NCI-H146 treated with DMSO at 0.1 percent for 48 hours (cell line): Measurements from ENCODE around the gene LXN.
"Not testable (repeated sequence)": the region's sequence is repeated elsewhere in the genome, so short reads cannot be mapped to it uniquely, and the experiment has no call there.

Experiments used
- DNase-seq: peaks from one replicate; lab custom pipeline; 2025; ENCODE audit not compliant: unreplicated experiment; lab: John Stamatoyannopoulos, UW

Gene LXN, protein sequence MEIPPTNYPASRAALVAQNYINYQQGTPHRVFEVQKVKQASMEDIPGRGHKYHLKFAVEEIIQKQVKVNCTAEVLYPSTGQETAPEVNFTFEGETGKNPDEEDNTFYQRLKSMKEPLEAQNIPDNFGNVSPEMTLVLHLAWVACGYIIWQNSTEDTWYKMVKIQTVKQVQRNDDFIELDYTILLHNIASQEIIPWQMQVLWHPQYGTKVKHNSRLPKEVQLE

DNA sequence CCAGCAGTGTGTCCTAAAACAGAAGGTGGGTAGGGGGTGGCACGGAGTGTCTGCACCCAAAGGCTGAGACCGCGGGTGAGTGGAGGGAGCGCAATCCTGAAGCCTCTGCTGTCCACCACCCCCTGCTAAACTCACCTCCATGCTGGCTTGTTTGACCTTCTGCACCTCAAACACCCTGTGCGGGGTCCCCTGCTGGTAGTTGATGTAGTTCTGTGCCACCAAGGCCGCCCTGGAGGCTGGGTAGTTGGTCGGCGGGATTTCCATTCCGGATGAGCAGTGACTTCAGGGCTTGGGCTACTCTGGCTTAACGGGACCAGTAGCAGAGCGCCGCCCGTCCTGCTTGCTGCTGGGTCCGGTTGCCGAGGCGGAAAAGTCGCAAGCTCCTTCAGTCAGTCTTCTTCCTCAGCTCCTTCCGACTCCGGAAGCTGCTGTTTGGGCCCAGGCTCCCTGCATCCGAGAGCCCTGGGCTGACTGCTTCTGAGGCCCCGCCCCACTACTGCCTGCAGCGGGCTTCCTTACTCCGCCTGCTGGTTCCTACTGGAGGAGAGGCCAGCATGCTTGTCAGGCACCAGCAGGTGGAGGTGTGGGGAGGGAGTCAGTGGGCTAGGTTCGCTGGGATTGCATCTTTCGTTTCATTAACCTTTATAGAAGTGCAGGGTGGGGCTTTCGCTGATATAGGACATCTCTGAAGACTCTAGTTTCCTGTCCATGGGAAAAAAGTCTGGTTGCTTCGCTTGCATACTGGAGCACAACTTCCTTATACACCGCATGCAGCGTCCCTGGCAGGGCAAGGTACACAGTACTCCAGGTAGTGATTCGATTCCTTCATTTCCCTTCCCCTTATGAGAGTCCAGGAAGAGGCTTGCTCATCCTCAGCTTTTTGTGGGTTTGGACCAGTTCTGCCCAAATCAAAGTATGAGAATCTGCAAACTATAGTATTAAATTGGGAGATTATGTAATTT lies at the start of gene LXN:
TSS of gene LXN (minus strand) at position 434 of the 962 bp plus-strand sequence. CDS start at position 264, 170 bp downstream.
- DNase-seq, result peak; percentile 52

DNA sequence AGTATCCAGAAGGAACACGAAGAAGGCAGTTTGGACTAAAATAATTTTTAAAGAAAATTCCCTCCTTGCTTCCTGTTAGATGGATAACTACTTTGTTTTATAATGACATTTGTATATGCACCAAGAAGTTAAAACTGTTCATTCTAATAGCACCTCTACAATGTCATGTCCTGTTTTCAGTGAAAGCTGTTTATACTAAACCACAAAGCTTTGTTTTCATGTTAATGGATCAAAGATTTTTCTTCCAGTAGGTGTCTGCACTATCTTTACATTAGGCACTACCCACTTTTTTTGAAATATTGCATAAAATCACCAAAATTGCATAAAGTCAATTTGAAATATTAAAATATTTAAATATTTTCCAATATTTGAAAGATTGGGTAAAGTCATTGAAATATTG lies 49.7 kb upstream of the LXN start:
- DNase-seq, result no peak

DNA sequence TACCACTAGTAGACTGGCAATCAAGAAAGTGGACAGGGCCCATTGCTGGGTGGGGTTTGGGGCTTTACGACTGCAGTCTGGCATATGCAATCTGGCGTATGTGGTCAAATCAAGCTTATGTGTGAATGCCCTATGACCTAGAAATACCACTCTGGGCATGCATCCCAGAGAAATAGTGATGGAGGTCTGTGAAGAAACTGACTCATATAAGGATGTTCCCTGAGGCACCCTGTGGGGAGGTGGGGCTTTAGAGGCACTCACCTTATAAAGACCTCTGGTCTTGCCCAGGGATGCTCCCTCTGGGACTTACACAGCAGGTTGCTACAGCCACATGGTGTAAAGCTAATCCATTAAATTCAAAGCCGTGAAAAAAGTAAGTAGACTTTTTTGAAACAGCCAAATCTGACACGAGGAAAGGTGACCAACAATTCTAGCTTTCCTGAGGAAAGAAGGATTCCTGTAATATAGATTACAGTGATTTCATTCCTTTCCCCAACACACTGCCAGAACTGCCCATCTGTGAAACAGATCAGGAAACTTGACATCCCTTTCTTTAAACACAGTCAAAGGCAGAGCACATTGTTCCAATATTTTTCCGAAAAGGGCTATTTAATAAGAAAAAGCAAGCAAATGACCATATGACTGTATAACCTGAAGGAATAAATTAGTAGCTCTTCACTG lies 46.2 kb upstream of the LXN start:
- no peak for DNase-seq

DNA sequence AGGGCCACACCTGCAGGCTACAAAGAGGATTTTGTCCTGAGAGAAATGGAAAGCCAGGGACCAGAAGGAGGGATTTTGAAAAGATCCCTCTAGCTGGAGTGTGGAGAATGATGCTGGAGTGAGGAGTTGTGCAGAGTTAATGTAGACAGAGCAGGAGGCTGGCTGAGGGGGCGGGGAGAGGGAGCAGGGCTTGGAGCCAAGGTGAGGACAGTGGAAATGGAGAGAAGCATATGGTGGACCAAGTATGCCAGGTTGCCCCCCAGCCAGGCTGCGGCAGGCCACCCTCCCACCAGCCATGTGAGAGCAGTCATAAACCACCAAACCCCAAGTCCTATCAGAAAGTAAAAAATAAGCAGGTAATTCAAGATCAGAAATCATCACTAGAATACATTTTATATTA lies 45.1 kb upstream of the LXN start:
- no peak for DNase-seq

DNA sequence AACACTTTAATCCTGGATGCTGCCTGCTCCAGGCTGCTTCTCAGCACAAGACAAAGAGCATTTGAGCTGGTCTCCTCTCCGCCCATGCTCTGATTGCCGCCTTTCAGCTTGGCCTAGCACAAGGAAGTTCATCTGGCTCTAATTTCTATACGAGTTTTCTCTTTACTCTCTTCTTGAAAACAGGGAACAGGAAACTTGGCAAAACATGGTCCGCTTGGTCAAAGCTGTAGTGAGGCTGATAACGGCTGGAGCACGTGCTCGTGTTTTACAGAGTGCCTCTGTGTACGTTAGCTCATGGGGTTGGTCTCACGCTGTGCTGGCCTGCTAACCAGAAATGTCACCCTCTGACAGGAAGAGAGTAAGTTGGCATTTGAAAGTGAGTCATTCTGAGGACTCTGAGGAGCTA lies 40.6 kb upstream of the LXN start:
- DNase-seq, result no peak

DNA sequence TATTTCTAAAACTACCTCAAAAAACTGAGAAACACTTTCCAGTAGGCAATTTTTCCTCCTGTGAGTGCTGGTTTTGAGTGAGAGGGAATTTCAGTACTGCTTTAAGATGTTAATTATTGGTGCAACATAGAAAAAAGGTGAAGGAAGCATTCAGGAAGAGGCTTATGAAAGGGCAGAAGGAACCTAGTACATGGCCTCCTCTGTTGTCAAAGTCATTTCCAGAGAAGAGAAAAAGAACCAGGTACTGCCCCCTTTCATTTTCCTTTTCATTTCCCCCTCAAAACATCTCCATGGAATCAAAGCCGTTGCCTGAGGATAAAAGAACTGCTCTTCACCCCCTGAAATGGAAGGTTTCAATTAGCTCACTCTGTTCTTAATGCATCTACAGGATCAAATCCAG lies 40.0 kb upstream of the LXN start:
- no peak for DNase-seq

DNA sequence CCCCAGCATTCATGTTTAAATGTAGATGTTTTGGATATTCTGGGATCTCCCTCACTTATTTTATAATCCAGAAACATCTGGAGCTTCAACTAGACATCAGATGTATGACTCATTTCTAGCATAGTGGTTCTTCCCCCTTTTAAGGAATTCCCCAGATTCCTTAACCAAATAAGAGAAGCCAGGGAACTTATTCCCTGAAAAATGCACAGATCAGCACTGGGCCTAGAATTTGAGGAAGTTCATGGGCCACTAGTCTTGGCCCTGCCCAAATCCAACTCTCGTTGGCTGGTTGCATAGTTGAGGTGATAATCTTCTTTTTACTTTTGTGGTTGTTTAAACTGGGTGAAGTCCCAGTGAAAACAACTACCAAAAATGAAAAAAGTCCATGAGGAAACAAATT lies 39.4 kb upstream of the LXN start:
- DNase-seq, result no peak

DNA sequence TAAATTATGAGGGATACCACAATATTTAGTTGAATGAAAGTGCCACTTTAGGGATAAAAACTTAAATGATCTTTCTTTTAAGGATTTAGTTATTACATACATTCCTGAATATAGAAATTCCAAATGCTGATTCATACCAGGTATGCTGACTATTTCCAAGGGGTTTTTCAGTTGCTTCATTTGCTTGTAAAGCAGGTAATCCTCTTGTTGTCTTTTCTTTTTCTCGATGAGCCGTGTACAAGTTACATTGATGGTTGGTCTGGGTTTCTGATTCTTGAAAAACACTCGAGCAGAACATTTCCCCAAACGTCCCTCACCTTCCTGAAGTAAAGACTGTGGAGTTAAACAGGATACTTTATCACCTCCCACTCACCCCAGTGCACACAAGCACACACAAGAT lies 38.2 kb upstream of the LXN start:
- DNase-seq, result no peak

DNA sequence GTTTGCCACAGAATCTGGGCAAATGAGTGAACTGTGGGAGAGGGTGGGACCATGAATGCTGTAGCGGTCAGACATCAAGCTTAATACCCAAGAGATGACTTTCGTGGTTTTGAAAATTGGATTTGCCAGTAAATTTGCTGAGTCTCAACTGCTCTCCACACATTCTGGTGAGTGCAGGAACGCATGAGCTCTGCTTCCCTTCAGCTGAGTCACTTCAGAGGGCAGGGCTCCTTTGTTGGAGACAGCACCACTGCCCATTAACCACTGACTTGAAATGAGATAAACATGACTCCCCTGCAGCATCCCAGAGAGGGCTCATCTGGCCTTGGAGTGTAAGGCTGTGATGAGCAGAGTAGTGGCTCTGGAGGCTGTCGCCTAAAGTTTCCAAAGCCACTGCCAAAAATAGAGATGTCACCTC lies 37.2 kb upstream of the LXN start:
- DNase-seq, result no peak

DNA sequence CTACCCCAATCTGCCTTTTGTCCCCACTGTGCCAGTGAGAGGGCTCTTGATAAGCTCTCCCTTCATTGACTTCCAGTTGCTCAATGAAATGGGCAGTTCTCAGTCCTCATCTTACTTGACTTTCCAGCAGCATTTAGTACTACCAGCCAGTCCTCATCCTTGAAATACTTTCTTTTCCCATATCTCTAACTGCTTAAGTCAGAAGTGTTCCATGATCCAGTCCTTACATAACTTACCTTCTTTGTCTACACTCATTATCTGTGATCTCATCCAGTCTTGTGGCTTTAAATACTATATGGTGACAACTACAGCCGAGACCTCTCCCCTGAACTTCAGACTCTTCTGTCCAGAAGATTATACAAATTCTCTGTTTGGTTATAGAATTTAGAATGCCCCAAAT lies 31.1 kb upstream of the LXN start:
- no peak for DNase-seq

DNA sequence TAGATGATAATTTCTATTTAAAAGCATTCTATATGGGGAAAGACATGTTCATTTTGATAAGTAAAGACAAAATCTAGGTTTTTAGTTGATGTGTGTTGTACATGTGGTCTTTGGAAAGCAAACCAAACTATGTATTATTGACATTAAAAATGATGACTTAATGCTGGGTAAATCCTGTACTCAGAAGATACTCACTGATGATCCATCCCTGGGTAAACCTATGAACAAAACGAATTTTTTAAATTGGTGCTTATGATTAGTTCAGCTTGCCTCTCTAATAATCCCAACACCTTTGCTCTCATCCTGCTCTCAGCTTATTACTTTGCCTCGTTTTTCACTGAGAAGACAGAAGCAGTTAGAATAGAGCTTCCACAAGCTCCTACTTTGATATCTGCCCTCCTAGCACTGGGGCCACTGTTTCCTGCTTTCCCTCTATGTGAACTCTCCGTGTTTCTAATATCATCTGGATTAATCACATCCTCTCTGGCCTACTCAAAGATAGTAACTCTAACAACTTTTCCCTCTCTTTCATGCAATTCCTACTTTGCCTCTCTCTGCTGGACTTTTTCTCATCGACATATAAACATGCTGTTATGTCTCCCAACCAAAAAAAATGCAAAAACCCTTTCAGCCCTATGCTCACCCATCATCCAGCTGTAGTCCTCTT lies 30.5 kb upstream of the LXN start:
- DNase-seq, result no peak

DNA sequence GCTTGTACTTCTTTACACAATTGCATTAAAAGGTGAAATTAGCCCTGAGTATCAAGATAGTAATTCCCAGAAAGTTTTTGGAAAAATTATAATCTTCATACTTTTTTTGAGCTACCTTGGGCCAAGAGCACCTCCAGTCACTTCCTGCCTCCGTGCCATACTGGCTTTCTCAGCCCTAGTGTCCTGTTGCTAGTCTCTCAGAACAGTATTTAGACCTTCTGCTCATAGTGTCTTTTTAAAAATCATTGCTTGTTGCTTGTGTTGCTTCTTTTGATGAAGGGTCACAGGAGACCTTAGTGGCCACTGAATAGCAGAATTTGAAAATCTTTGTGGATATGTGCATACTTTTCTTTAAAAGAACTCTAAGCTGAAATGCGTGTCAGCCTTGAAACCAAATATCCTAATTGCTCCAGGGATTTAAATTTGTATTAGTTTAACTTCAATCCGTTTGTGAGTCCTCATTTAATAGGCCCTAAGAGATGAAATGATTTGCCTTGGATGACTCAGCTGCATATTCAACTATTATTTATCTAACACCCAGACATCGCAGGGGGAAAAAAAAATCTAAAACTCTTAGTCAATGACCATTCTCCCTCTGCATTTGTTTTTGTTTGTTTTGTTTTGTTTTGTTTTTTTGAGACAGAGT lies 29.1 kb upstream of the LXN start:
- no peak for DNase-seq

DNA sequence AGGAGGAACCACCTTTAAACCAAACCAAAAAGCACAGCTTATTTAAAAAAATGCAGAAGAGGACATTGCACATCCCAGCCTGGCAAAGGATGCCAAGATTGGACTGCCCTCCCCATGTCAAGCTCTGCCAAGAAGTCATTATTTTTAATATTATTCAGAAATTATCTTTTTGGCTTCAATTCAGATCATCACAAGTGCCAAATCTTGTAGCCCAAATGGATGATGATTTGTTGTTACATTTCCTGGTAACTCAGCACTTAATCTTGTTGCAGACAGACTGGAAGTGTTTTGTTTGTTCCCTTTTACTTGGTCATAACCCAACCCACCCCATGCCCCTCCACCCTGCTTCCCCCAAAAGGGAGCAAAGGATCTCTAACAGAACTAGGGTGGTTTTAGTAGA lies 28.1 kb upstream of the LXN start:
- DNase-seq, result no peak

DNA sequence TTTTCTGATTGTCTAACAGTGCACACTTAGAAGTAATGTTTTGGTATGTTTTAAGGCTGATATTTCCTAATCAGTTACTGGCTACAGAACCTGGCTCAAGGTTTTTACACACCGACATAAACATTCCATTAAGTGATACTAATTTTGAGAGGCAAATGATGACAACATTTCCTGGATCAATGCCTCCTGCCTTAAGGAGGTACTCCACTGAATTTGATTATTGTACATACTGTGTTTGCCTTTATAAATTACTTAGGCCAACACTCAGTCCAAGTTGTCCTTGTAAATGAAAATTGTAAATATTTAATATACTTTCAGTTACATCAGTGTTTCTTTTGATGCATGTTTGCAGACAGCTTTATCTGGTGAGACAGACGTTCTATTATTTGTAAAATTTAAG lies 24.2 kb upstream of the LXN start:
- DNase-seq, result no peak

DNA sequence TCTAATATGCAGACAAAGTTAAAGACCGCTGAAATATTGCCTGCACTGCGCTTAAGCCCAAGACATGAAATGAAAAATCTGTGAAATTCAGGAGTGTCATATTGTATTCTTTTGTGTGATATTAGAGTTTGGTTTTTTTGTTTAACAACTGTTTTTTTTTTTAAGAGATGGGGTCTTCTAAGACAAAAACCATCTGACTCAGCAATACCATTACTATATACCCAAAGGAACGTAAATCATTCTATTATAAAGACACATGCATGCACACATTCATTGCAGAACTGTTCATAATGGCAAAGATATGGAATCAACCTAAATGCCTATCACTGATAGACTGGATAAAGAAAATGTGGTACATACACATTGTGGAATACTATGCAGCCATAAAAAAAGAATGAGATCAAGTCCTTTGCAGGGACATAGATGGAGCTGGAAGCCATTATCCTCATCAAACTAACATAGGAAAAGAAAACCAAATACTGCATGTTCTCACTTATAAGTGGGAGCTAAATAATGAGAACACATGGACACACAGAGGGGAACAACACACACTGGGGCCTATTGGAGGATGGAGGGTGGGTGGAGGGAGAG lies 21.5 kb upstream of the LXN start:
- DNase-seq, result not testable (repeated sequence)

DNA sequence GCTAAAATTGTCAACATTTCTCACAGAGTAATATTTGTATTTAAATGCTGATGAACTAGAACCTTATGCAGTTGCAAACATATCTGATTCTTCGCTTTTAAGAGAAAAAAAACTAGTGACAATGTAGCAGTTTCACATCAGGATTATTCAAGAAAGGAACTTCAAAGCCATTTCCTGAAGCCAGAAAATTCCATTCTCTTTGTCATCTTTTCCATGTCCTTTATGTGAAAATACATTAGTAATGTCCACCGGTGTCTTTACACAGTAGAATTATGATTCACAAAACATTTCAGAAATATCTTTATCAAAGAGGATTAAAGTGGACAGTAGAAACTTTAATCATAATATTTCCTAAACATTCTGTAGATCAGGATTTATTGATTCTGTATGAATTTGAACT lies 12.7 kb upstream of the LXN start:
- DNase-seq, result no peak

DNA sequence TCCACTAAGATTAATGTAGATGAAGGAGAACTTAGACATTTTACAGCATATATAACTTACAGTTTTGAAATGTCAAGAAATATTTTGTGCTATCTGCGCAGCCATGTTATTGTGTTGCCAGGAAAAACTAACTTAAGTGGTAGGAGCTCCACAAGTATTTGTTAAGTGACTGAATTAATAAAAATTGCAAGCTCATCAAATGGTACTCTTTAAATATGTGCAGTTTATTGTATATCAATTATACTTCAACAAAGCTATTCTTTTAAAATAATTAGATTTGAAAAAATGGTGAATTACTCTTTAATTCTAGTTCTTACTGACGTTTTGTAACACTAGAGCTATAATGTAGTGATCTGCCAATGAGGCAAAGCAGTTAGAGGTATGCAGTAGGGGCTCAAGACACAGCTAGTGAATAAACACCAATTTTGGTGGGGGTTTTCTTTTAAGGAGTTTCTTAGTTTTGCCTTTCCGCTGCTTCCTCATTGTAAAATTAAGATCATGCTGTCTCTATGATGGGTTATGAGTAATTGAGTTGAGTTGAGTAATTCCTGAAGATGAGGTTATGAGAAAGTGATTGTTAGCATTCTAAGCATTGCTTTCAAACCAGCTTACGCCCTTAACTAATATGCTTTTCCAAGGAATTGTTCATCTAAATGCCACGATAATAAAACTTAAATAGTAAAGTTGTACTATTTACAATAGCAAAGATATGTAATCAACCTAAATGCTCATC lies 10.9 kb upstream of the LXN start:
- DNase-seq, result no peak

DNA sequence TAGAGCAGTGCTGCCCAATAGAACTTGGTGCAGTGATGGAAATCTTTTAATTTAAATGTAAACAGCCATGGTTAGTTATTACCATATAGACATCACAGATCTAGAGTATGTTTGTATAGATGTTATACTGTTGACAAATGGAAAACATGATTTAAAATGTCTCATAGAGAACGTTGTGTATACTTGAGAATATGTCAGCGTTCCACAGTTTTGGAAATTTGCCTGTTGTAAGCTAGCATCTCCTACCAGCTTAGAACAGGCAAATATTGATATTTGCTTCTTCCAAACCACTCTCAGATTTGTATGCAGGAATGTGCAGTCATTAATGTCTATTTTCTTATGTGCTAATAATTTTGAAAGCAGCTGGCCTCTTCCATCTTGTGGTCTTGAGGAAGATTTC lies 8.4 kb upstream of the LXN start:
- DNase-seq, result no peak

DNA sequence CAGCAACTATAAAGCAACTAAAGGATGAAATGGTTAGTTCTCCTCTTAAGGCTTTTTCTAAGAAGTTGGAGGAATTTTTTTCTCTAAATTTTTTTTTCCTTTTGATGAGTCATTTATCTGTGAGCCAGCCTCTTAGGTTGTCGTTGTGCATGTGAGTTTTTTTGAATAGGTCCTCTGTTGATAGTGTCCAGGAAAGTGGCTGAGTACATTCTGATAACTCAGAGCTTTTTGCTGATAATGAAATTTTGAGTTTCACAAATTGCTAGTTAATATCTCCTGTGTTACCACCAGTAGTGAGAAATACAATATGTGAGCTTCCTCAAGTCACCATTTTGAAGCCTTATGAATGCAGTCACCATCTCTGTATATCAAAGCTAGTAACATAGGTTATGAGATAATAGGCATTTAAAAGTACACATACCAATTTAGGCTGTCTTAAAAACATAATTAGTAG lies 7.1 kb upstream of the LXN start:
- DNase-seq, result no peak

DNA sequence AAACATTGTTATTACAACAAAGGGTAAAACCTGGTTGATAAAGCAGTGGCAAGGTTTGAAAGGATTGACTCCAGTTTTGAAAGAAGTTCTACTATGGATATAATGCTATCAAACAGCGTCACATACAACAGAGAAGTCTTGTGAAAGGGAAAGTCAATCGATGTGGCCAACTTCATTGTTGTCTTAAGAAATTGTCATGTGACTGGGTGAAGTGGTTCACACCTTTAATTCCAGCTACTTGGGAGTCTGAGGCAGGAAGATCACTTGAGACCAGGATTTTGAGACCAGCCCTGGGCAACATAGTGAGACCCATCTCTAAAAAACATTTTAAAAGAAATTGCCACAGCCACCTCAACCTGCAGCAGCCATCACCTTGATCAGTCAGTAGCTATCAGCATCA lies 6.2 kb upstream of the LXN start:
- DNase-seq, result no peak
